Measurements from ENCODE around the gene ABHD5.

DNA sequence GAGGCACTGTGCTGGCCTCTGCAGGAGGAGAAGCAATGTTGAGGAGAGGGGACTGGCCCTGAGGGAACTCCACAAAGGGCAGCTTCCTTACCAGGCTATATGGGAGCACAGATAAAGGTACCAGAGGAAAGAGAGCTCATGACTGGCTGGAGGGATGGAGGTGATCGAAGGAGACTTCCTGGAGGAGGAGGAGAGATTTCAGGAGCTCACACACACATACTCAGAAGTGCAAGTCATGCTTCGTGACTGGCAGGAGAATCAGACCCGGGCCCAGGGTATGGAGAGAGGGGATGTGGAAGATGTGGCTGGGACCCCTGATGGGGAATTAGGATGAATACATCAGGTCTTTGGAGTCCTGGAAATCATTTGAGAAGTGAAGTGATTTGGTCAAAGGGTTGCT, 85.4 kb downstream of the ABHD5 start:
- TF ChIP-seq, protein P1, sequence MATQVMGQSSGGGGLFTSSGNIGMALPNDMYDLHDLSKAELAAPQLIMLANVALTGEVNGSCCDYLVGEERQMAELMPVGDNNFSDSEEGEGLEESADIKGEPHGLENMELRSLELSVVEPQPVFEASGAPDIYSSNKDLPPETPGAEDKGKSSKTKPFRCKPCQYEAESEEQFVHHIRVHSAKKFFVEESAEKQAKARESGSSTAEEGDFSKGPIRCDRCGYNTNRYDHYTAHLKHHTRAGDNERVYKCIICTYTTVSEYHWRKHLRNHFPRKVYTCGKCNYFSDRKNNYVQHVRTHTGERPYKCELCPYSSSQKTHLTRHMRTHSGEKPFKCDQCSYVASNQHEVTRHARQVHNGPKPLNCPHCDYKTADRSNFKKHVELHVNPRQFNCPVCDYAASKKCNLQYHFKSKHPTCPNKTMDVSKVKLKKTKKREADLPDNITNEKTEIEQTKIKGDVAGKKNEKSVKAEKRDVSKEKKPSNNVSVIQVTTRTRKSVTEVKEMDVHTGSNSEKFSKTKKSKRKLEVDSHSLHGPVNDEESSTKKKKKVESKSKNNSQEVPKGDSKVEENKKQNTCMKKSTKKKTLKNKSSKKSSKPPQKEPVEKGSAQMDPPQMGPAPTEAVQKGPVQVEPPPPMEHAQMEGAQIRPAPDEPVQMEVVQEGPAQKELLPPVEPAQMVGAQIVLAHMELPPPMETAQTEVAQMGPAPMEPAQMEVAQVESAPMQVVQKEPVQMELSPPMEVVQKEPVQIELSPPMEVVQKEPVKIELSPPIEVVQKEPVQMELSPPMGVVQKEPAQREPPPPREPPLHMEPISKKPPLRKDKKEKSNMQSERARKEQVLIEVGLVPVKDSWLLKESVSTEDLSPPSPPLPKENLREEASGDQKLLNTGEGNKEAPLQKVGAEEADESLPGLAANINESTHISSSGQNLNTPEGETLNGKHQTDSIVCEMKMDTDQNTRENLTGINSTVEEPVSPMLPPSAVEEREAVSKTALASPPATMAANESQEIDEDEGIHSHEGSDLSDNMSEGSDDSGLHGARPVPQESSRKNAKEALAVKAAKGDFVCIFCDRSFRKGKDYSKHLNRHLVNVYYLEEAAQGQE (IDR thresholded peaks at IDR 0.05; ENCODE audit: insufficient read depth in 1 of 2, low read depth in 2 of 2, low read length in 2 of 2): no peak
- TF ChIP-seq POLR2AphosphoS5 (IDR thresholded peaks at IDR 0.05; ENCODE audit: low read depth, low read length): no peak

Data from PFSK-1 (cell line).